ENCODE data around the gene LMF1. TPM values are rescaled to one million over a fixed set of nuclear protein-coding genes. Genes with fewer than 3 reads are reported as not detected.
"Not testable (repeated sequence)": the region's sequence is repeated elsewhere in the genome, so short reads cannot be mapped to it uniquely, and the experiment has no call there.

The LMF1 gene
- total RNA-seq, 1 donor from 2014 or later, result 2.1 TPM

DNA sequence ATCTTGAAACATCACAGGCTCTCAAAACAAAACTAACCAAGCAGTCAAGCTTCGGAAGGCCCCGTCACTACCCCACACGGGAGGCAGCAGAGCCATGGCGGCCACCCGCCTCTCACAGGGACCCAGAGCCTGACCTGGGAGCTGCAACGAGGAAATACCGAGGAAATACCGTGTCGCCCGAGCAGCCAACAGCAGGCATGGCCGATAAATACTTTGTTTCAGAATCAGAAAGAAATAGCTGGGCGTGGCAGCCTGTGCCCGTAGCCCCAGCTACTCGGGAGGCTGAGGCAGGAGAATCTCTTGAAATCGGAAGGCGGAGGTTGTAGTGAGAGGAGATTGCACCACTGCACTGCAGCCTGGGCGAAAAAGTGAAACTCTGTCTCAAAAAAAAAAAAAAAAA is 6.9 kb downstream of the LMF1 start:
- TF ChIP-seq, protein P1, sequence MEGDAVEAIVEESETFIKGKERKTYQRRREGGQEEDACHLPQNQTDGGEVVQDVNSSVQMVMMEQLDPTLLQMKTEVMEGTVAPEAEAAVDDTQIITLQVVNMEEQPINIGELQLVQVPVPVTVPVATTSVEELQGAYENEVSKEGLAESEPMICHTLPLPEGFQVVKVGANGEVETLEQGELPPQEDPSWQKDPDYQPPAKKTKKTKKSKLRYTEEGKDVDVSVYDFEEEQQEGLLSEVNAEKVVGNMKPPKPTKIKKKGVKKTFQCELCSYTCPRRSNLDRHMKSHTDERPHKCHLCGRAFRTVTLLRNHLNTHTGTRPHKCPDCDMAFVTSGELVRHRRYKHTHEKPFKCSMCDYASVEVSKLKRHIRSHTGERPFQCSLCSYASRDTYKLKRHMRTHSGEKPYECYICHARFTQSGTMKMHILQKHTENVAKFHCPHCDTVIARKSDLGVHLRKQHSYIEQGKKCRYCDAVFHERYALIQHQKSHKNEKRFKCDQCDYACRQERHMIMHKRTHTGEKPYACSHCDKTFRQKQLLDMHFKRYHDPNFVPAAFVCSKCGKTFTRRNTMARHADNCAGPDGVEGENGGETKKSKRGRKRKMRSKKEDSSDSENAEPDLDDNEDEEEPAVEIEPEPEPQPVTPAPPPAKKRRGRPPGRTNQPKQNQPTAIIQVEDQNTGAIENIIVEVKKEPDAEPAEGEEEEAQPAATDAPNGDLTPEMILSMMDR (IDR thresholded peaks at IDR 0.05; ENCODE audit: insufficient read depth, low read length, severe bottlenecking), result no peak
- no peak for FAIRE-seq
- Histone ChIP-seq H3K4me3 (ENCODE audit: low read depth, low read length) (no peak overlapping the region), H3K27me3 (ENCODE audit: control insufficient read depth, insufficient read depth, low read length) (no peaks in the 10 kb centered on the region), H3K36me3 (ENCODE audit: control insufficient read depth, insufficient read depth, low read length) (no peaks in the 10 kb centered on the region)
- peak; percentile 1 for DNase-seq (ENCODE audit: low read depth)

DNA sequence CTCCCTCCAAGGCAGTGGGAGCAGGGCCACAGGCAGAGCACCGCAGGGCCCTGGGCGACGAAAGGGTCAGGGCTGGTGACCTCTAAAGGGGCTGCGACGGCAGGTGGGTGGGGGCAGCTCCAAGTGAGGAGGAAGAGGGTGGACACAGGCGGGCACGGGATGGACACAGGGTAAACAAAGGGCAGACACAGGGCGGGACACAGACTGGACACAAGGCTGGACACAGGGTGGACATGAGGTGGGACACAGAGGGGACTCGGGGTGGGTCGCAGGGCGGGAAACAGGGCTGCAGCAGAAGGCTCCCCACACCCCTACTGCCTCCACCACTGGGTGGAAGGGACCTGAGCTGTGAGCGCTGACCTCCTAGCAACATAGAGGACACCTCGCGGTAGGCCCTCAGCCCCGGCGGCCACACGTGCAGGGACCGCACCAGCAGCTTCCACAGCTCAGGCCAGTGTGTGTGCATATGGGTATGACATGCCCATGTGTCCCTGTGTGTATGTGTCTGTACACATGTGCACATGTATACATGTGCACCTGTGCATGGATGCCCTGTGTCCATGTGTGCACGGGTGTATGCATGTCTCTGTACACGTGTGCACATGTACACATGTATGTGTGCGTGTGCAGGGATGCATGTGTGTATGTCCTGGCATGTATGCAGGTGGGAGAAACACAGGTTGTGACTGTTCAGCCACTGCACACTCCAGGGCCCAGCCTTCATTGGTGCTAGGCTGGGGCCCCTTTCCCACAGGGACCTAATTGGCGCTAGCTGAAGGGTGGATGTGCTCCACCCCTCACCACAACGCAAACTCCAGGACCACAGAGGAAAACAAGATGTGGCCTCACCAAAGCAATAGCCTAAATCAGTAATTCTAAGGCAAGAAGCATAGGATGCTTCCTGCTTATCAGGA is 7.6 kb downstream of the LMF1 start:
- DNase-seq (ENCODE audit: low read depth) (no peak), FAIRE-seq (no peak)
- TF ChIP-seq, protein P1 (IDR thresholded peaks at IDR 0.05; ENCODE audit: insufficient read depth, low read length, severe bottlenecking), result no peak
- Histone ChIP-seq H3K4me3 (ENCODE audit: low read depth, low read length) (no peak overlapping the region), H3K36me3 (ENCODE audit: control insufficient read depth, insufficient read depth, low read length) (no peaks in the 10 kb centered on the region), H3K27me3 (ENCODE audit: control insufficient read depth, insufficient read depth, low read length) (no peaks in the 10 kb centered on the region)

DNA sequence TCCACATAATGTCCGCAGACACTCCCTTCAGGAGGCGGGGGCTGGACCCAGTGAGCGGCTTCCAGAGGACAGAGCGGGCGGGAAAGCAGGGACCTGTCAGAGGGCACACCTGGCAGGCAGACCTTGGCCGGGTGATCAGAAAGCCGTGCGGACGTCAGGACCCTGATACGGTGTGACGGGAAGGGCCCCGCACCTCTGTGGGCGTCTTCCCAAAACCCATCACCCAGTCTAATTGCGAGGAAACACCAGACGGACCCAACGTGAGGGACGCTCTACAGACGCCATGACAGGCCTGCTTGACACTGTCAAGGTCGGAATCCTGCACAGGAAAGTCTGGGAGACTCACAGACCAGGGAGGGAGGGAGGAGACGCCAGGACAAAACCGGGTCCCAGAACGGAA is 8.4 kb downstream of the LMF1 start:
- H3K36me3 ChIP-seq (ENCODE audit: control insufficient read depth, insufficient read depth, low read length), result no peaks in the 10 kb centered on the region
- H3K4me3 ChIP-seq (ENCODE audit: low read depth, low read length), result no peak overlapping the region
- FAIRE-seq, result no peak
- TF ChIP-seq, protein P1 (IDR thresholded peaks at IDR 0.05; ENCODE audit: insufficient read depth, low read length, severe bottlenecking), result no peak
- no peak for DNase-seq (ENCODE audit: low read depth)
- H3K27me3 ChIP-seq (ENCODE audit: control insufficient read depth, insufficient read depth, low read length), result no peaks in the 10 kb centered on the region

DNA sequence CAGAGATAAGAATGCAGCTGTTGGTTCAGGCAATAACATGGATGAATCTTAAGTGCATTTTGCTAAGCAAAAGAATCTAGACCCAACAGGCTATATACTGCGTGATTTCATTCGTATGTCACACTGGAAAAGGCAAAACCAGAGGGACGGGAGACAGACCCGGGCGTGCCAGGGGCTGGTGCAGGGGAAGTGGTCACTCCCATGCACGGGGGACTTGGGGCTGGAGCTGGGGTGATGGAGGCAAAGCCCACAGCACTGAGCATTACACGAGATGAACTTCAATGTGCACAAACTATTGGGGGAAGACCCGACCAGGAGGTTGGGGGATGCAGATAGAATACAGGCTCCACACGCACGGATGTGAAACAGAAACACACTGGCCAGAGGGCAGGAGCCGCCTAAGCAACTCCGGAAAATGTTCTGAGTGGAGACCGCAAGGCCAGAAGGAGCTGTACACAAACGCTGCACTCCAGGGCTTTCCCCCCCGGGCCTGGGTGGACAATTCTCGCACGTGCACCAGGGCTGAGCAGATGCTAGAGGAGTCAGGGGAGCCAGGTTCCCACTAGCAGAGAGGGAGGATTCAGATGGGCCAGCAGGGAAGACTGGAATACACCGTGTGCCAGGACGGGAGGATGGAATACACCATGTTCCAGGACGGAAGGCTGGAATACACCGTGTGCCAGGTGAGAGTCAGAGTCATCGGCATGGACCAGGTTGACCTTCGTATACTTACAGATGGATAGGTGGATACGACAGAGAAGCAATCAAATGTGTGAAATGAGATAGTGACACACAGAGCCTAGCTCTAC is 11.3 kb downstream of the LMF1 start:
- TF ChIP-seq, protein P1 (IDR thresholded peaks at IDR 0.05; ENCODE audit: insufficient read depth, low read length, severe bottlenecking), result no peak
- H3K36me3 ChIP-seq (ENCODE audit: control insufficient read depth, insufficient read depth, low read length), result no peaks in the 10 kb centered on the region
- FAIRE-seq (peak; percentile 13), DNase-seq (ENCODE audit: low read depth) (no peak)
- no peak overlapping the region for H3K4me3 ChIP-seq (ENCODE audit: low read depth, low read length)
- H3K27me3 ChIP-seq (ENCODE audit: control insufficient read depth, insufficient read depth, low read length), result no peaks in the 10 kb centered on the region

DNA sequence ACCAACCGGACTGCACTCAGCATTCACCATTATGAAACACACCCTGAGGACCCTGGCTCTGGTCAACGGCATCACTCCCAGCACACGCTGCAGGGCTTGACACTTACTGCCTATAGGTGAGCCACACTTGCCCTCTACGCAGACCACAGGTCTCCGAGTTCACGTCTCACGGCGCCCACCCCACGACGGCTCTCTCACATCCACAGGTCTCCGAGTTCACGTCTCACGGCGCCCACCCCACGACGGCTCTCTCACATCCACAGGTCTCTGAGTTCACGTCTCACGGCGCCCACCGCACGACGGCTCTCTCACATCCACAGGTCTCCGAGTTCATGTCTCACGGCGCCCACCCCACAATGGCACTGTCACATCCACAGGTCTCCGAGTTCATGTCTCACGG is 15.0 kb downstream of the LMF1 start:
- H3K27me3 ChIP-seq (ENCODE audit: control insufficient read depth, insufficient read depth, low read length); H3K4me3 ChIP-seq (ENCODE audit: low read depth, low read length); DNase-seq (ENCODE audit: low read depth); H3K36me3 ChIP-seq (ENCODE audit: control insufficient read depth, insufficient read depth, low read length); FAIRE-seq: not testable (repeated sequence)

DNA sequence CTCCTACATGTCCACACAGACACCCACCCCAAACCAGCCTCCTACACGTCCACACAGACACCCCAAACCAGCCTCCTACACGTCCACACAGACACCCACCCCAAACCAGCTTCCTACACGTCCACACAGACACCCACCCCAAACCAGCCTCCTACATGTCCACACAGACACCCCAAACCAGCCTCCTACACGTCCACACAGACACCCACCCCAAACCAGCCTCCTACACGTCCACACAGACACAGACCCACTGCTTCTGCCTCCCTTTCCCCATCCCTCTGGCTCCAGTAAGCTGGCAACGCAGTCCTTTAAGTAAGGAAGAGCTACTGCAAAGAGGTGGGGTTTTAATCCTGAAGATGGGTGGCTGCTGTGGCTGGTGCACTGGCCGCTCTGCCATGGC is 17.0 kb downstream of the LMF1 start:
- peak; percentile 100 for FAIRE-seq
- H3K27me3 ChIP-seq (ENCODE audit: control insufficient read depth, insufficient read depth, low read length); H3K4me3 ChIP-seq (ENCODE audit: low read depth, low read length); DNase-seq (ENCODE audit: low read depth); H3K36me3 ChIP-seq (ENCODE audit: control insufficient read depth, insufficient read depth, low read length): not testable (repeated sequence)
